Measurements from ENCODE around the gene TNFSF13.

The TNFSF13 gene

GRCh38 chr17:7550344-7550743 is 8.2 kb upstream of the TNFSF13 start:
- no peak for DNase-seq
- in situ Hi-C loops (cut with MboI; ENCODE audit: low pct_unique_long_range_greater_than_20kb, low sequenced_read_pairs) = no loop called here

- no peak for DNase-seq
- in situ Hi-C loops (cut with MboI; ENCODE audit: low pct_unique_long_range_greater_than_20kb, low sequenced_read_pairs) = no loop called here
These were observed 7.2 kb upstream of the TNFSF13 start for GRCh38 chr17:7551396-7551795.

GRCh38 chr17:7552621-7553051 is 5.9 kb upstream of the TNFSF13 start:
- peak; percentile 91 for DNase-seq
- in situ Hi-C loops (cut with MboI; ENCODE audit: low pct_unique_long_range_greater_than_20kb, low sequenced_read_pairs) = no loop called here

- in situ Hi-C loops (cut with MboI; ENCODE audit: low pct_unique_long_range_greater_than_20kb, low sequenced_read_pairs) = no loop called here
- DNase-seq = no peak
These were observed 5.2 kb upstream of the TNFSF13 start for GRCh38 chr17:7553356-7553755.

GRCh38 chr17:7555320-7555948 is 3.1 kb upstream of the TNFSF13 start:
- in situ Hi-C loops (cut with MboI; ENCODE audit: low pct_unique_long_range_greater_than_20kb, low sequenced_read_pairs) = no loop called here
- peak; percentile 27 for DNase-seq

- no peak for DNase-seq
- in situ Hi-C loops (cut with MboI; ENCODE audit: low pct_unique_long_range_greater_than_20kb, low sequenced_read_pairs) = no loop called here
These were observed 1.9 kb upstream of the TNFSF13 start for GRCh38 chr17:7556627-7557026.

GRCh38 chr17:7557147-7557764 is 1.3 kb upstream of the TNFSF13 start:
- DNase-seq = no peak

GRCh38 chr17:7557775-7558543 is 591 bp upstream of the TNFSF13 start:
- peak; percentile 96 for DNase-seq
- in situ Hi-C loops (cut with MboI; ENCODE audit: low pct_unique_long_range_greater_than_20kb, low sequenced_read_pairs) = no loop called here

More at GRCh38 chr17:7557147-7557764, 1.3 kb upstream of the TNFSF13 start:
- in situ Hi-C loops (cut with MboI; ENCODE audit: low pct_unique_long_range_greater_than_20kb, low sequenced_read_pairs) = no loop called here

GRCh38 chr17:7559320-7560171 is 996 bp downstream of the TNFSF13 start:
- DNase-seq = no peak
- in situ Hi-C loops (cut with MboI; ENCODE audit: low pct_unique_long_range_greater_than_20kb, low sequenced_read_pairs) = no loop called here

- DNase-seq = peak; percentile 76
- in situ Hi-C loops (cut with MboI; ENCODE audit: low pct_unique_long_range_greater_than_20kb, low sequenced_read_pairs) = no loop called here
These were observed 1.9 kb downstream of the TNFSF13 start for GRCh38 chr17:7560172-7561027.

- DNase-seq = peak; percentile 89
- in situ Hi-C loops (cut with MboI; ENCODE audit: low pct_unique_long_range_greater_than_20kb, low sequenced_read_pairs) = no loop called here
These were observed 2.6 kb downstream of the TNFSF13 start for GRCh38 chr17:7561028-7561575.

- peak; percentile 86 for DNase-seq
- in situ Hi-C loops (cut with MboI; ENCODE audit: low pct_unique_long_range_greater_than_20kb, low sequenced_read_pairs) = no loop called here
These were observed 3.1 kb downstream of the TNFSF13 start, which contains the start of gene SENP3 for GRCh38 chr17:7561589-7562207. Gene SENP3, plus strand, starts transcription at chr17:7561919. Its CDS starts 1,158 bp downstream, at chr17:7563077.

GRCh38 chr17:7562208-7562605 is 3.7 kb downstream of the TNFSF13 start:
- in situ Hi-C loops (cut with MboI; ENCODE audit: low pct_unique_long_range_greater_than_20kb, low sequenced_read_pairs) = no loop called here
- no peak for DNase-seq

- in situ Hi-C loops (cut with MboI; ENCODE audit: low pct_unique_long_range_greater_than_20kb, low sequenced_read_pairs) = no loop called here
- no peak for DNase-seq
These were observed 4.7 kb downstream of the TNFSF13 start for GRCh38 chr17:7563115-7563869.

GRCh38 chr17:7569571-7569970 is 11.0 kb downstream of the TNFSF13 start:
- in situ Hi-C loops (cut with MboI; ENCODE audit: low pct_unique_long_range_greater_than_20kb, low sequenced_read_pairs) = no loop called here

GRCh38 chr17:7570351-7570750 is 11.8 kb downstream of the TNFSF13 start:
- in situ Hi-C loops (cut with MboI; ENCODE audit: low pct_unique_long_range_greater_than_20kb, low sequenced_read_pairs) = no loop called here
- DNase-seq = no peak

More at GRCh38 chr17:7569571-7569970, 11.0 kb downstream of the TNFSF13 start:
- no peak for DNase-seq

GRCh38 chr17:7572338-7572587 is 13.7 kb downstream of the TNFSF13 start:
- no peak for DNase-seq
- in situ Hi-C loops (cut with MboI; ENCODE audit: low pct_unique_long_range_greater_than_20kb, low sequenced_read_pairs) = no loop called here

All from KBM-7 (cell line).